Effector CD8-positive, alpha-beta T cell (primary cell): Measurements from ENCODE around the gene GAPDH.
A peak's percentile ranks its signal among the peaks of the same experiment; 100 is the strongest.
"Not testable (repeated sequence)": the region's sequence is repeated elsewhere in the genome, so short reads cannot be mapped to it uniquely, and the experiment has no call there.

Source experiments
- DNase-seq: peaks from one replicate; lab custom pipeline; 2025; lab: John Stamatoyannopoulos, UW

The GAPDH gene

DNA sequence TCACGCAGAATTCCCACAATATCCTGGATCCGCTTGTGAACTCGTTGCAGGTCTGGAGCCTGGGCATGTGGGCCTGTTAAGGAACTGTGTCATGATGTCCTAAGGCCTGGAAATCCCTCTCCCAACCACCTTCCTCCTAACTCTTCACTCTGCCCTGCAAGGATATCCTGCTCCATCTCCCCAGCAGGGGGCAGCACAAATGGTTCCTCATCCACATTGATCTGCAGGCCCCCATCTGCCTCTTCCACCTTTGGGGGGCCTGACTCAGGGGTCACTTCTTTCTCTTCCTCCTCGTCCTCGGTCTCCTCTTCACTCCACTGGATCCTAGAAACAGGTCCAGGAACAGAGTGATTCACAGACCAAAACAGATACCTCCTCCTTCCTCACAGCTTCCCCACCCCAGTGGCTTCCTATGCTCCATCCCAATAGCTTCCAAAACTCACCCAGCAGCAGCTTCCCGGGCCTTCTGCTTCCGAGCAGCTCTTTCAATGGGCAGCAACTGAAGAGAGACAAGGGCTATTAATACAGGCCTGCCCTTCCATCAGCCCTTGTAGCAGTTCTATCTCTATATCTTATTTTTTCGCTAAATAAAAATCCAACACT lies 29.2 kb downstream of the GAPDH start:
- DNase-seq = peak; percentile 59

DNA sequence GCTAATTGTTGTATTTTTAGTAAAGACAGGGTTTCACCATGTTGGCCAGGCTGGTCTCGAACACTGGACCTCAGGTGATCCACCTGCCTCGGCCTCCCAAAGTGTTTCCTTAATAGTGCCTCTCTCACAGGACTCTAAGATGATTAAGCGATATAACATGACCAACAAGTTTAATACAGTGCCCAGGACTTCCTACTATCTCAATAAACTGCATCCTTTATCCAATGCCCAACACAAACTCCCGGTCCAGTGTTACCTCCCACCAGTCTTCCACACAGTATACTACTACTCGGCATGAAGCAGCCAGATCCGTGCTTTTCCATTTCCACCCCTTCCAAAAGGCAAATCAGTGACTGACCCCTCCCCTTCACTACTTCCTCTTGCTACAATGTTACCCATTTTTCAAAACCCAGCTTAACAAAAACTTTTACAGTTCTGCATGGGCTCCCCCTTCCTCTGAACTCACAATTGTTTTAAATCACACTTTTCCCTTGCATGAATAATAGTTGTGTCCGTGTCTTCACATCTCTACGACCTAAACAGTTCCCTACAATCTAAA lies 32.9 kb downstream of the GAPDH start:
- no peak for DNase-seq

DNA sequence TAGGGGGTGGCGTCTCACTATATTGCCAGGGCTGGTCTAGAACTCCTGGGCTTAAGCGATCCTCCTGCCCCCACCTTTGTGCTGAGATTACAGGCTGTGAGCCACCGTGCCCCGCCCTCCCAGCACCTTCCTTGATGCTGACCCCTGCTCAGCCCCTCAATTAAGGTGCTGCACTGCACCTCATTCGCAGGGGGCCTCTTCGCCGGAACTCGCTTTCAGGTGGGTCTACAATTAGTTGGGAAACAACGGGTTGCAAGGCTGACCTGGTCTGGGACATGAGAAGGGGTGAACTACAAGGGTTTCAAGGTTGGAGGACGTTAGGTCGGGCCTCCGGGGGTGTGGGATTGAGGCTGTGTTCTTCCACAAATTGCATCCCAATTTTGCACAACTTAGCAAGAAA lies 35.0 kb downstream of the GAPDH start:
- DNase-seq = no peak

DNA sequence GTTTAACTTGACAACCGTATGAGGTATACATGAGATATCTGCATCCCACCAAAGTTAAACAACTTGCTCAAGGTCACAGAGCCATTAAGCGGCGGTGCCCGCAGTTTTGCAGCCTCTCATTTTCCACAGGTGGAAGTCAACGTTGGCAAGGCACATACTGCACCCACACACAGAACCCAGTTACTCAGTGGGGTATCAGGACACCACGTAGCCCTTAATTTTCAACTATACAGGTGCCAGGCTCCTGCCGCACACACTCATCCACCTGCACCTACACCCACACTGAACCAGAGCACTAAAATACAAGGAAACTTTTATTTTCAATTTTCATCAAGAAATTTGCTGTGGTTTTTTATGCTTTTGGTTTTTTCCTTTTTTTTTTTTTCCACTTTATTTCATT lies 35.5 kb downstream of the GAPDH start:
- no peak for DNase-seq

DNA sequence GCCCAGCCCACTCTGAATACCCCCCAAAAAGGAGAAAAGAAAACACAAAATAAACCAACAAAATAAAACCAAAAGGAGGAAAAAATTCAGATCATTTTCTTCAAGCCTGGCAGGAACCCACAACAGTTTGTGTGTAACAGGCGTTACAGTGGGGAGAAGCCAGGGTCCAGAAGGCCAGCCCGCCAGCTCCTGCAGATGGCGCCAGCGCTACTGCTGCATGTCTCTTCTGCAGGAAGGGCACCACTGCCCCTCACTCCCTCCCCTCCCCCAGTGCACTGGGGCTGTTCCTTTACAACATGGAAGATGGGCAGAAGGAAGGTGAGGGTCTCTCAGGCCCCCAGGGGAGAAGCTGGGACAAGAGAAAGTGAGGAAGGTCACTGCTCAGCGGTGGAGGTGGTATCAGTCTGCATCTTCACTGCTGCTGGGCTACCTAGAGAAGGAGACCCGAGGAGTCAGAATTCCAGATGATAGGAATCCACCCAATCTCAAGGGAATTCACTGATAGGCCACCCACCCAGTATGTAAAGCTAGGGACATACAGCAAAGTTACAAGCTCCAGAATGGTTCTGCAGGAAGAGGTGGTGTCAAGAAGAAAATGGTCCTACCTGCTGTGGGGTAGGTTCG lies 36.1 kb downstream of the GAPDH start:
- DNase-seq = no peak

DNA sequence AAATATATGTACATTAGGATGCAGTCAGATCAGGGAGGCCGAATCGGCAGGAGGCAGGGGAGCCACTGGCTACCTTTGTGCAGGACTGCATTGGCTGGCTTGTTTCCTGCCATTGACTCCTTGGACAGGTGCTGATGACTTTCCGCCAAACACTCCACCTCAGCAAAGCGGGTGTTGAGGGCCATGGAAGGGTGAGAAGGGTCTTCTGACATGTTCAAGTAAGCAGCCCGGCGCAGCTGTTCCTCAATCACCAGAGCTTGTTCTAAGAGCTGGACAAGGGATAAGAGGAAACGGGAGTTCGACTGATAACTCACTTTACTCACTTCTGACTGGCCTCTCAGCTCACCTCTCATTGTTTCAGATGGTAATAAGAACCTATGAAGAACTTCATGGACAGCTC lies 38.7 kb downstream of the GAPDH start:
- DNase-seq = no peak

DNA sequence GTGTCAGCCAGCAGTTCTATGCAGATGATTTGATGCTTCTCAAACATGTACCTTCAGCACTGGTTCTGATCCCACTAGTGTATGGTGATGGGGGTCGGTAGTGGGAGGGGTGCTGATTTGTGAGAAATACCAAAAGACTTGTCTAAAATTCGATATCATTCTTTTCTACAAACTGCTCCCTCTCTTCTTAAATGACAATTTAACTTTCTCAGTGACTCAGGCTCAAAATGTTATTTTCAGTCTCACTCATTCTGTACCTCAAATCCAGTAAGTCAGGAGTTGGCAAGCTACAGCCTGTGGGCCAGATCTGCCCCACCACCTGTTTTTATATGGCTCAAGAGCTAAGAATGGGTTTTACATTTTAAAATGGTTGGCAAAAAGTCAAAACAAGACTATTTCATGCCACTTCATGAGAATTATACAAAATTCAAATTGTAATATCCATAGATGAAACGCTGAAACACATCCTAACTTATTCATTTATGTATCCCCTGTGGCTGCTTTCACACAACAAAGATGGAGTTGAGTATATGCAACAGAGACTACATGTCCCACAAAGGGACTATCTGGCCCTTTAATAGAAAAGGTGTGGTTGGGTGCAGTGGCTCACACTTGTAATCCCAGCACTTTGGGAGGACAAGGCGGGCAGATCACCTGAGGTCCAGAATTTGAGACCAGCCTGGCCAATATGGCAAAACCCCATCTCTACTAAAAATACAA lies 40.4 kb downstream of the GAPDH start:
- no peak for DNase-seq

DNA sequence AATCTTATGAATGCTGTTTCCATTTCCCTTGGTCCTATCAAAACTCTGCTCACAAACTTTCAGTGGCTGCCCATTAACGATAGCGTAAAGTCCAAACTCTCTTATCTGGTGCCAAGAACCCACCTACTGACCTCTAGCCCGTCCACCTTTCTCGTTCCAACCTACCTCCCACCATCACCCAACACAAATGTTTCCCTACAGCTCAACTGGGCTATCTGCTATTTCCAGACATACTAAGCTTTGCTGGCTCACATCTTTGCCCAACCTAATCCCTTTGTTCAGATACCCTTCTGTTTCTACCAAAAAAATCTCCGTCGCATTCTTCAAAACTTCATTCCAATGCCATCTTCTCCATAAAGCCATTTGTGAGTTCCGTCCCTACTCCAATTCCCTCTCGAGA lies 41.3 kb downstream of the GAPDH start:
- no peak for DNase-seq

DNA sequence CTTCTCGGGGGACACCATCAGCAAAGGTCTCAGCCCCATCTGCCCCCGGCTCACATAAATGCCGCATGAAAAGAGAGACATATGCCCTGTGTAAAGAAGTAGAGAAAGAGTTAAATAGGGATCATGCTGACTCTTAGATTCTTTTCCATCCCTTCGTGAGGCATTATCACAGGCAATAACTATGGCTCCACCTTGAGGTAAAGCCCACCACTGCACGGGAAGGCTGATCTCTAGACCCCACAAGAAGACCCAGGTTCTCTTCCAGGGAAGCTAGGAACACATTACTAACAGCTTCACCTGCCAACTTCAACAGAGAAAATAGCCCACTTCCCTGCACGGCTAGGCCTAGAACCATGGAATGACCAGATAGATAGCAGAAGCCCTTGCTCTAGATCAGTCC lies 47.9 kb downstream of the GAPDH start:
- no peak for DNase-seq

DNA sequence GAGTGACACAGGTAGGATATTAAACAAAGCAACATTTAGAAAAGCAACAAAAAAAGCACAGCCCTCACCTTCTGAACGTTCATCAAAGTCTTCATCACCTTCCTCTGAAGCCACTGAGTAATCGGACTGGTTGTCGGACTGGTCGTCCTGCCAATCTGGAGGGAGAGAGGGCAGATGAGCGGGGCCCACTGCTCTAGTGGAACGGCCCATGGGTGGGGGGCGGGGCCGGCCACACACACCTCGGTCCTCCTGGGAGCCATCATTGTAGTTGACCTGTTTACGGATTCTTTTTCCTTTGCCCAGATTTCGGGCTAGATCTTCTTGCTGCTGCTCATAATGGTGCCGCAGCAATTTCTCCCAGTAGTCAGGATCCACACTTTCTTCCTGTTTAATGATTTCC lies 48.6 kb downstream of the GAPDH start:
- no peak for DNase-seq

DNA sequence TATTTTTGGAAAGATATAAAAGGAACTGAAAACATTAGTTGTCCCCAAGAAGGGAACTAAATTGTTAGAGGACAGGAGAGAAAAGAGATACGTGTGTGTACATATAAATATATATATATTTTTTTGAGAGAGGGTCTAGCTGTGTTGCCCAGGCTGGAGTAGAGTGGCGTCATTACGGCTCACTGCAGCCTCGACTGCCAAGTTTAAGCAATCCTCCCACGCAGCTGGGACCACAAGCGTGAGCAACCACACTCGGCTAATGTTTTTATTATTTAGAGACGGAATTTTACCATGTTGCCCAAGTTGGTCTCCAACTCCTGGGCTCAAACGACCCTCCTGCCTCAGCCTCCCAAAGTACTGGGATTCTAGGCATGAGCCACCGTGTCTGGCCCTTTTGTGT lies 50.0 kb downstream of the GAPDH start:
- DNase-seq = no peak

DNA sequence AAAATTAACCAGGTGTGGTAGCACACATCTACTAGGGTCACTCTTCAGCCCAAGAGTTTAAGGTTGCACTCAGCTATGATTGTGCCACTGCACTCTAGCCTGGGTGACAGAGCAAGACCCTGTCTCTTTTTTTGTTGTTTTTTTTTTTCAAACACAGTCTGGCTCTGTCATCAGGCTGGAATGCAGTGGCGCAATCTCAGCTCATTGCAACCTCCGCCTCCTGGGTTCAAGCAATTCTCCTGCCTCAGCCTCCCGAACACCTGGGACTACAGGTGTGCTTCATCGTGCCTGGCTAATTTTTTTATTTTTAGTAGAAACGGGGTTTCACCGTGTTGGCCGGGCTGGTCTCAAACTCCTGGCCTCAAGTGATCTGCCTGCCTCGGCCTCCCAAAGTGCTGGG lies 52.3 kb downstream of the GAPDH start:
- not testable (repeated sequence) for DNase-seq
